Midbrain (tissue), 1 donor: ENCODE measurements around the gene CCL14.

Experiments
- DNase-seq: peaks from one replicate; lab custom pipeline; 2025; lab: John Stamatoyannopoulos, UW

CCL14 gene

DNA sequence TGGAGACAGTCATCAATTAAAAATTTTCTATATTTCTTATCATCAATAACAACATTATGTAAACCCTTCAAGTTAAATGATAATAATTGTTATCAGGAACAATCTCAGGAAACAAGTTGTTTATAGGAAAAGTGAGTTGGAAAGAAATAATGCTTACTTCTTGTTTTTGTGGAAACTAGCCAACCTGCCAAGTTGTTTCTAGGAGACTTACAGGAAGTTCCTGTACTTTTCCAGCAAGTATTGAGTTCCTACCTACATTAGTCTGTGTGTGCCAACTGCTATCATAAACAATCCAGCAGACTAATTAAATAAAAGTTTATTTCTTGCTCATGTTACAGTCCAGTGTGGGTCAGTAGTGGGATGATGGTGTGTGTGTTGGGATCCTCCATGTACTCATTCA is 1.6 kb upstream of the CCL14 start:
- no peak for DNase-seq

DNA sequence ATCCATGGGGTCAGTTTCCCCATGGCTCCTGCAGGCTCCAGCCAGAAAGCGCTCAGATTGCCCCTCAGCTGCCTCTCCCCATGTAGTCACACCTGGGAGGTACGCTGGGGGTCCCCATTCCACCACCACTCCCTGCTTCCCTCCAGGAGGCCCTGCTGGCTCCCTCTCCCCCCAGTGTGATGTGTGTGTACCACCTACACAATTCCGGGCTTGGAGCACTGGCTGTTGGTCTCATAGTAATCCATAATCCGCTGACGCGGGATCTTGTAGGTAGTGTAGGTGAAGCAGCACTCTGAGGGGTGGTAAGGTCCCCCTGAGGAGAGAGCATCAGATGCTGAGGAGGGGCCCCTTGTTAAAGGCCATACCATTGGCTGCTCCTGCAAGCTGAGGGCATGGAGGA is 2.4 kb downstream of the CCL14 start:
- no peak for DNase-seq

- DNase-seq: no peak
These were observed 3.9 kb downstream of the CCL14 start for GRCh38 chr17:35982409-35983191.

GRCh38 chr17:35981908-35982330 is 4.6 kb downstream of the CCL14 start:
- no peak for DNase-seq

- no peak for DNase-seq
These were observed 5.3 kb downstream of the CCL14 start, which contains the start of gene CCL16 for GRCh38 chr17:35981246-35981645. CCL16 (minus strand) TSS chr17:35981497; CDS start chr17:35981420, 77 bp downstream.

DNA sequence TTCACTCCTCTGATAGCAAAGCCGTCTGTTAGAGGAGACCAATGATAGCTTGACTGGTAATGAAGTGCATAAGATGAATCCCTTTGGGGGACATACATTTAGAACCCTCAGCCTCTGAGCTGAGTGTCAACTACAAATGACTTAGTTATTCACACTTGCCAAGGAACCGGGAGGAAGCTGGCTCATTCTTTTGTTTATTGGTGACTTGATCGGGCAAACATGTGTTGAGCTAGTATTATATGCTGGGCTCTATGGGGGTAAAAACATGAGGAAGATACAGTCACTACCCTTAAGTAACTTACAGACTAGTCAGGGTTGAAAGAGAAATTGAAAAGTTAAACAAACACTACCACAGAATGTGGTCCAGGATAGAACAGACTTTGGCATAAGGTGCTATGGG is 8.2 kb downstream of the CCL14 start:
- no peak for DNase-seq

DNA sequence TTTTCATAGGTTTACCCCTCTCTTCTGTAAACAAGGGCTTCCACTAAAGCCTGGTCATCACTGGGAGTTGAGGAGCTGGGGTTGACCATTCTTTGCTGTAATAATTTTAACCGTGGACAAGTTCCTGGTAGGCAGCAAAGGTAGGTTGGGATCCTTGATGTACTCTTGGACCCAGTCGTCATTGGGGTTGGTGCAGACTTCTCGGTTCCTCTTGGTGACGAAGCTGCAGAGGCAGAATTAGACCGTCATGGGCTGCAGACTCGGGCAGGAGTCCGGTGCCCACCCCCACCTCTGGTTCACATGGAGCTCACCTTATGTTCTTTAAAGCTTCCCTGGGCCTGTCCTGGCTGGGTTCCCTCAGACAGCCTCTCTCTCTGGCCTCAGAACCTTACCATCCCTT is 9.0 kb downstream of the CCL14 start:
- DNase-seq: no peak

DNA sequence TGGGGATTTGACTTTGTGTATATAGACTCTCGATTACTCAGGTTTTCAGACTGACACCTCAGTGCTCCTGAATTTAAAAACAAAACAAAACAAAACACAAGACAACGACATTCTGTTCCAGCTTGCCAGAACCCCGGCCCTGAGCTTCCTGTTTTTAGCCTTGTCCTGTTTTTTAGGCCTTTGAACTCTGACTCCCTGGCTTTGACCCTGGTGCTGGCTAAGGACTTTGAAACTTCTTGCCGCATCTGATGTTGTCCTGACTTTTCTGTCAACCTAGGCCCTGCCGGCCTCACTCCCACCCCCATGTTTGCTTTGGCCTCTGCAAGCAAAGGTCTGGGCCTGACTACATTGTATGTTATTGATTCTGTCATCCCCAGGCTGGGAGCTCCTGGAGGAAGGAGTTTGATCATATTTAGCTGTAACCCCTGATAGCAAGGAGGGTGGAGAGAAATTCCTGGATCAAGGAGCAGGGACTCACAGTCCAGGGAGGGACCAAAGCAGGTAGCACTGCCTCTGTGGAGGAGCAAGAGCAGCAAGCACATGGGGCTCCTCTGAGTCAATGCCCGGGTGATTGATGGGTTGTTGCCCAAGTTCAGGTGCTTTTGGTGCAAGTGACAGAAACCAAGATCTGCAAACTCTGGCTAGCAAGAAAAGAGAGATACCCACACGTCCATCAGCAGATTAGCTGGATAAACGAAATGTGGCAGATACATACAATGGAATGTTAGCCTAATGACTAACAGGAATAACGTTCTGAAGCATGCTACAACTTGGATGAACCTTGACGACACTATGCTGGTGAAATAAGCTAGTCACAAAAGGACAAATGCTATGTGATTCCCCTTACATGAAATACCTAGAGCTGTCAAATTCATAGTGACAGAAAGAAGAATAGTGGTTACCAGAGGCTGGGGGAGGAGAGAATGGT is 12.9 kb downstream of the CCL14 start:
- no peak for DNase-seq

DNA sequence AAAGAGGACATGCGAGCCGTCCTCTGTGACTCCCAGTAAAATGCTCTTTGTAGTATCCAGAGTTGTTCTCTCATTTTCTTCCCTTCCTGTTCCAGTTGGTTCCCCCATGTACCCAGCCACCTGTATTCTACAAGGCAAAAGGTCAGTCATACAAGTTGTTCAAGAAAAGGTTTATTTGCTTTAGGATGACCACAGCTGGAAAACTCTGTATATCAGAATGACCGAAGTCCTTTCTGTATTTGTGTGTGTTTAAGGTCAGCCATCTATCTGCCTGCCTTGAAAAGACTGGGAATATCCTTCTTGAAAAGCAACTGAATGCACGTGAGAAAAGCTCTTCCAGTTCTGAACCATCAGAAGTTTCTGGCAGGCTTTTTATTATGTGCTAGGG is 13.6 kb downstream of the CCL14 start:
- DNase-seq: no peak

DNA sequence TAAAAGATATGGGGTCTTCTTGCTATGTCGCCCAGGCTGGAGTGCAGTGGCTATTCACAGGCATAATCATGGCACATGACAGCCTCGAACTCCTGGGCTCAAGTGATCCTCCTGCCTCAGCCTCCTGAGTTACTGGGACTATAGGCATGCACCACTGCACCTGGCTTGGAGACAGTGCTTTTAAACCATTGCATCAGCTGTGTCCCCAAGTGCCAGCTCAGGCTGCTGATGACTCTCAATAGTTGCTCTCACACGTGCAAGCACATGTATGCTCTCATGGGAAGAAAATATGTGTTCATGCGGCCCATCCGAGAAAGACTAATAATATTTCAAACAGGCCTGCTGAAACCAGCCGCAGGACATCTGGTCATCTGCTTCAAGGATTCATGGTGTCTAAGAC is 14.0 kb downstream of the CCL14 start:
- no peak for DNase-seq

DNA sequence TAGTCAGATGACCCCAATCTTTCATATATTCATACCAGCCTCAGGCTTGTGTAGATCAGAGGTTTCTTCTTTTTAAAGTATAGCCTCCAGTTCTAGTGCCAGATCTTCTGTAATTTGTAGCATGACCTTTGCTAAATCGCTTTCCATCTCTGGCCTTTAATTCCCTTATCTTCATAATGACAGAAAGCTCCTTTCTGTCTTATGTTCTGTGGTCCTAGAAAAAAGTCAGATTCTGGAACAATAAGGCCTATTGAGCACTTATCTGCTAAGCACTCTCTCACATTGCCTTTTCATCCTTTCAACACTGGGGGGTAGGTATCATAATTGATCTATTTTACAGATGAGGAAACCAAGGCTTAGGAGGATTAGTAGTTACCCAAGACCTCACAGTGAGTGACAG is 14.5 kb downstream of the CCL14 start:
- no peak for DNase-seq

DNA sequence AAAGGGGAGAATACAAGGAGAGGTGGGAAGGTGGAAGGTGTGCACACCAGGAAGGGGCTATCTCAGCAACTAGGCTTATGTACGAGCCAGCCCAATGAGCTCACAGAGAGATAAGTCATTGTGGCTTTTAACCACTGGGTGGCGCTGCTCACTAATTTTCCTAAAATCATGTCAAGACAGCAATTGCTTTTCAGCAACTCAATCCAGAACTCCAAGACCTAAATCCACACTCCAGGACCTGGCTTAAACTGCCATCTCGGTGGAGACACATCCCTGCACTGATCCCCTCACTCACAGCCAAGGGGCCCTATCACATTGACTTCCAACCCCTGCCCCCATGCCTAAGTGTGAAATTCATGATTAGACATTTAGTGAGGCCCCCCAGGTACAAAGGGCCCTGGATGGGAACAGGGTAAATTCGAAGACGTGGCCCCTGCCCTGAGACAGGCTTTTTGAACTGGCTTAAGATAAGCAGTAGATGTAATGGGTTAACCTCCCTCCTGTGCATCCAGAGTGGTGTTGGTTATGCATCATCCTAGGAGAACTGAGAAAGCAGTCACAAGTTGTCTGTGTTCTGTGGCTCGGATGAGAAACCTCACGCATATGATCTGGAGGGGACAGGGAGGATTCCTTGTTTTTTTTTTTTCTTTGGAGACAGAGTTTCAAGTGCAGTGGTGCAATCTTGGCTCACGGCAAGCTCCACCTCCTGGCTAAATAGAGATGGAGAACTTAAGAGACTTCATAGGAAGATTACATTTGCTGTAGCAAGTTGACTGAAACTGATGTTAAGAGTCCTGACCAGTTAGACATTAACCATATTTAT is 16.8 kb downstream of the CCL14 start:
- DNase-seq: peak; percentile 88

DNA sequence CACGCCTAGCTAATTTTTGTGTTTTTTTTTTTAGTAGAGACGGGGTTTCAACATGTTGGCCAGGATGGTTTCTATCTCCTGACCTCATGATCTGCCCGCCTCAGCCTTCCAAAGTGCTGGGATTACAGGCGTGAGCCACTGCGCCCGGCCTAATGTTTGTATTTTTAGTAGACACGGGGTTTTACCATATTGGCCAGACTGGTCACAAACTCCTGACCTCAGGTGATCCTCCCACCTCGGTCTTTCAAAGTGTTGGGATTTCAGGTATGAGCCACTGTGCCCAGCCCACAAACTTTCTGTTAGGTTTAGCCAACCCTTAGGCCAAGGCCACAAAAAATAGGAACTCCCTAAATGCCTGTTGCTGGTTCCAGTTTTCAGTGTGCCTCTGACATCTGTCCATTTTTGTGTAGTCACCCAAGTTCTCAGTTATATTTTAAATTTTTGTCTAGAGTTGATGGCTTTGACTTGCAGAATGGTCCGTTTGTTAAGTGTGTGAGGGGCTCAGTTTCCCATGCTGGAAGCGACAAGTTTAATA is 17.9 kb downstream of the CCL14 start:
- no peak for DNase-seq

DNA sequence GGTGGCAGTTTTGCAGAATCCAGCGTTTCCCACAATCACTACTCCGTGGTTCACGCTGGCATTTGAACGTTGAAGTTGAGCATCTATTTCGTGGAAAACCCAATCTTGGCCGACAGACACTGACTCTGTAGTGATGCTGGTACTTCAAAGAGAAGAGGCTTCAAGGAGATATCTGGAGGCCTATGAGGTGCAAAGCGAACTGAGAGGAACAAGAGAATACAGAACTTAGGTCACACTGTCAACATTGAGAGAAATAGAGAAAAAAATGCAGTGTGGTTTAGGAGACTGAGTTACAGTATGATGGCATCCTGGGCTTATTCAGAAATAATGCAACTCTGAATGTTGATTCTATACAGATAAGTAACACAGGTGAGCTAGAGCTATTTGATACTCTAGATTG is 21.3 kb downstream of the CCL14 start:
- no peak for DNase-seq

DNA sequence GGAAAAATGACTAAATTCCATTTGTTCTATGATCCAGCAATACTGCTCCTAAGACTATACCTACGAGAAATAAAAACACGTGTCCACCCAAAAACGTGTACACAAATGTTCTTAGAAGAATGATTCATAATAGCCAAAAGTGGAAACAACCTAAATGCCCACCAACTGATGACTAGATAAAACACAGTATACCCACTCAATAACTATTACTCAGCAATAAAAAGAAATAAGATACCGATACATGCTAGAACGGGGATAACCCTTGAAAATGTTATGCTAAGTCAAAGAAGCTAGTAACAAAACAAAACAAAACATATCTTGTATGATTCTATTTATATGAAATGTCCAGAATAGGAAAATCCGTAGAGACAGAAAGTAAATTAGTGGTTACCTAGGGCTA is 22.9 kb downstream of the CCL14 start:
- no peak for DNase-seq

- DNase-seq: no peak
These were observed 32.8 kb downstream of the CCL14 start for GRCh38 chr17:35953720-35954119.

DNA sequence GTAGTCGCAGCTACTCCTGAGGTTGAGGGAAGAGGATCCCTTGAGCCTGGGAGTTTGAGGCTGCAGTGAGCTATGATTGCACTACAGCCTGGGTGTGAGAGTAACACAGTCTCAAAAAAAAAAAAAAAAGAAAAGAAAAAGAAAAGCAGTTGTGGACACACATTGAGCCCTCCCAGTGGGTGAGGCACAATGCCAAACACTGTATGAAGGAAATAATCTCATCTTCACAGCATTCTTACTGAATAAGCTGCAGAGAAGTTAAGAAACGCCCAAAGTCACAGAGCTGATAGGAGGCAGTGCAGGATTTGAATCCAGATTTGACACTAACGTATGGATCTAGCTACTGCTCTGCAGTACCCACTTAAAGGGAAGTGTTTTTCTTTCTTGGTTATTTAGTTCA is 37.1 kb downstream of the CCL14 start:
- DNase-seq: no peak

DNA sequence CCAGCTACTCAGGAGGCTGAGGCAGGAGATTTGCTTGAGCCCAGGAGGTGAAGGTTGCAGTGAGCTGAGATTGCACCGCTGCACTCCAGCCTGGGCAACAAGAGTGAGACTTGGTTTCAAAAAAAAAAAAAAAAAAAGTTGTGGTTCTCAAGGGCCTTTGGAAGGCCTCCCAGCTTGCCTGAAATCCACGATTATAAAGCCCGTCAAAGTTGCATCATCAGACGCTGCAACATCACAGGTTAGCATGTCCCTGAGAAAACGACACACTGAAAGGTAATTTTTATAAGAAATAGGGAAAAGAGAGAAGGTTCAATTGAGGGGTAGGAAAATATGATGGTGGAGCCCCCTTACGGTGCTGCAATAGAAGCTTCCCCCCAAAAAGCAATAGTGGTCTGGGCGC is 38.4 kb downstream of the CCL14 start:
- DNase-seq: no peak

DNA sequence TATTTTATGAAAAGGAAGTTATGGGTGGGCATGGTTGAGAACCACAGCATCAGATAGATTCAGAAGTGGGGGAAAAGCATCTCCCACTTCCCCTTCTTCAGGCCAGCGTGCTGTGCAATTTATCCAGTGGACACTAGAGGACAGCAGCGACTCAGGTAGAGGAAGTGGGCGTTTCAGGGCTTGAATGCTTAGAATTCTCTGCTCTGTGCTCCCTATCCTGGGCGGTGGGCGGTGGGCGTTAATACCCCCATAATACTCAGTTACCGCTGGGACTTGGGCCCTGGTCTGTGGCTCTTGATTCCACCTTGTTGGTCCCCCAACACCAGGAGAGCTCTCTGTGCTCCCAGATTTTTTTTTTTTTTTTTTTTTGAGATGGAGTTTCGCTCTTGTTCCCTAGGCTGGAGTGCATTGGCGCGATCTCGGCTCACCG is 39.4 kb downstream of the CCL14 start:
- DNase-seq: peak; percentile 3

- no peak for DNase-seq
These were observed 42.4 kb downstream of the CCL14 start for GRCh38 chr17:35944151-35944550.

GRCh38 chr17:35943537-35943936 is 43.0 kb downstream of the CCL14 start, which contains the start of gene LYZL6:
LYZL6 (minus strand) TSS chr17:35943713; CDS start chr17:35939356, 4,357 bp downstream.
- DNase-seq: no peak
